Lung (tissue), 12 donors: ENCODE results near the gene FTCDNL1. TPM values are rescaled to one million over a fixed set of nuclear protein-coding genes. Genes with fewer than 3 reads are reported as not detected.

ENCODE experiments used
- ATAC-seq: fragments of 200-7000 bp; cut with Tn5 transposase; one replicate; pipeline ENCODE4 v1.9.1; 2020; ENCODE audit warnings: moderate number of reproducible peaks; ENCODE audit not compliant: insufficient read depth, low FRiP score
- DNase-seq, 3 donors: peaks; one replicate each; pipeline ENCODE4 v3.0.0-alpha.2; 2013 to 2017
- H3K27ac ChIP-seq, 2 donors: one replicate each; pipeline ENCODE4 v1.5.1; 2013; ENCODE audit warnings: mild to moderate bottlenecking in 2 of 2, moderate library complexity in 2 of 2, control low read depth in 1 of 2, inconsistent platforms in 1 of 2, low read depth in 1 of 2, low read length in 1 of 2
- H3K27me3 ChIP-seq, 3 donors: one replicate each; pipeline ENCODE4 v1.5.1; 2013; ENCODE audit warnings: low read length in 2 of 3; ENCODE audit not compliant: control insufficient read depth in 3 of 3, insufficient read depth in 3 of 3
- H3K36me3 ChIP-seq, 4 donors: one replicate each; pipeline ENCODE4 v1.5.1; 2013; ENCODE audit warnings: low read length in 4 of 4, mild to moderate bottlenecking in 1 of 4, moderate library complexity in 1 of 4; ENCODE audit not compliant: control insufficient read depth in 4 of 4, insufficient read depth in 4 of 4
- H3K4me1 ChIP-seq, 5 donors: one replicate each; pipeline ENCODE4 v1.5.1; 2013; ENCODE audit warnings: low read length in 5 of 5, mild to moderate bottlenecking in 2 of 5, moderate library complexity in 1 of 5; ENCODE audit not compliant: control insufficient read depth in 5 of 5, insufficient read depth in 5 of 5
- H3K4me3 ChIP-seq: one replicate; pipeline ENCODE4 v1.5.1; 2013; ENCODE audit warnings: mild to moderate bottlenecking, control low read depth, moderate library complexity
- H3K9ac ChIP-seq, 2 donors: one replicate each; pipeline ENCODE4 v1.5.1; 2013; ENCODE audit warnings: low read length in 2 of 2, control low read depth in 1 of 2; ENCODE audit not compliant: insufficient read depth in 1 of 2
- H3K9me3 ChIP-seq, 4 donors: one replicate each; pipeline ENCODE4 v1.5.1; 2013; ENCODE audit warnings: low read length in 3 of 4, mild to moderate bottlenecking in 1 of 4, moderate library complexity in 1 of 4; ENCODE audit not compliant: control insufficient read depth in 4 of 4, insufficient read depth in 3 of 4
- CTCF ChIP-seq: IDR thresholded peaks from 2 replicates; pipeline ENCODE4 v1.5.1; 2012; ENCODE audit warnings: mild to moderate bottlenecking; ENCODE audit errors: control extremely low read depth, extremely low read depth
- WGBS, 2 donors: extraction: QIAGEN DNeasy Blood & Tissue Kit; methylation state at CpG; one replicate each; pipeline ENCODE4 v1.1.7; 2013; 5-methylcytosine and 5-hydroxymethylcytosine counted together
- polyA plus RNA-seq, 2 donors: library from polyadenylated mRNA; stranded (reverse); fragments of 200-250 nt; gene quantifications; one replicate each; pipeline ENCODE4 v1.2.1, GENCODE V29; 2013
- total RNA-seq, 2 donors: library from RNA; depleted of rRNA in 1 of 2; stranded (reverse); fragments of >200 nt in 1 of 2; gene quantifications; one replicate each; pipeline ENCODE4 v1.2.1, GENCODE V29; 2014 to 2021
- donor health status: control.
- donor health status: control.
- donor health status: Bipolar disorder and iron deficiency.
- donor health status: healthy.
- donor health status: DM: yes; HTN: yes; CAD: no.

FTCDNL1 gene
- total and polyA plus RNA-seq, 4 donors: 1.3 to 2.8 (median 1.8) TPM

DNA sequence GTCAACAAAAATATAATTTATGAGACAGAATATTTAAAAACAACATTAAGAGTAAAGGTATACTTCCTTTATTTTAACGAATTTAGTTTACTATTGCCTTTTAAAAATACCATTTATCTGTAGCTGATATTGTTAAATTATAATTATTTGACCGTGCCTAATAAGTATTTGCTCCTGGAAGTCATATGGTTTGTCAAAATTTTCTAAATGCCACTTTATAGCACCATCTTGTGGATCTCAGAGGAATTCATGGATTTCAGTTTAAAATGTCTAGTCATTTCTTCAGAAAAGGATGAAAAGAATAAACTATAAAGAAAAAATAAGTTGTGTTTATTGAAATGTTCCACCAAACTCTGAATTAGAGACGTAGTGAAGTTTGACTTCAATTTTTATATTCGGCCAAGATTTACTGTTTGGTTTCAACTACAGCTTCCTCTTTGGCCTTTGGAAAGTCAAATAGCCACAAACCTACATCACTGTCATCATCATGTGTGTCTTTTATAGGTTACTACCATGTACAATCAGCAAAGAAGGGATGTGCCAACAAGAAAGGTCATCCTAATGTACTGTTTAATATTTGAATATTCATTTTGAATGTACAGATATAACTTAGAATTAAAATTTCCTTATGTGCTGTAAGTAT lies 10.3 kb upstream of the FTCDNL1 start:
- no peaks in the 10 kb centered on the region for H3K9me3 ChIP-seq
- no peaks in the 10 kb centered on the region for H3K36me3 ChIP-seq
- H3K4me1 ChIP-seq: no peaks in the 10 kb centered on the region
- DNase-seq: peak in 2 of 3 donors; percentile 43 to 64
- H3K9ac ChIP-seq: no peak overlapping the region
- WGBS, 2 donors: 4 to 8% methylated on average over 4 of the region's 4 CpGs
- no peak overlapping the region for H3K27ac ChIP-seq
- peak; percentile 34 for ATAC-seq
- H3K4me3 ChIP-seq: no peak overlapping the region
- H3K27me3 ChIP-seq: peaks cover 0 to 27% (median 21%) of the 10 kb centered on the region in 3 donors
- TF ChIP-seq CTCF: peak; percentile 16

- WGBS, 2 donors: 49 to 55% methylated on average over 4 of the region's 4 CpGs
- TF ChIP-seq CTCF: no peak
- H3K27ac ChIP-seq: no peak overlapping the region
- no peak overlapping the region for H3K4me3 ChIP-seq
- no peaks in the 10 kb centered on the region for H3K9me3 ChIP-seq
- peaks cover 0 to 10% (median 0%) of the 10 kb centered on the region in 5 donors for H3K4me1 ChIP-seq
- no peaks in the 10 kb centered on the region for H3K36me3 ChIP-seq
- H3K9ac ChIP-seq: no peak overlapping the region
- DNase-seq: no peak
- ATAC-seq: no peak
- peaks cover 0 to 36% (median 25%) of the 10 kb centered on the region in 3 donors for H3K27me3 ChIP-seq
Measured at GRCh38 chr2:199855812-199856211, 4.8 kb upstream of the FTCDNL1 start.

- ATAC-seq (no peak), DNase-seq (peak; percentile 19 to 64 (median 61))
- Histone ChIP-seq H3K9ac (no peak overlapping the region), H3K27ac (no peak overlapping the region), H3K27me3 (peaks cover 0 to 48% (median 40%) of the 10 kb centered on the region in 3 donors), H3K4me1 (peaks cover 0 to 16% (median 0%) of the 10 kb centered on the region in 5 donors), H3K4me3 (no peak overlapping the region), H3K36me3 (no peaks in the 10 kb centered on the region), H3K9me3 (no peaks in the 10 kb centered on the region)
- TF ChIP-seq CTCF: no peak
- 74 to 76% methylated on average over 2 of the region's 2 CpGs for WGBS, 2 donors
Measured at GRCh38 chr2:199851883-199852282, 891 bp upstream of the FTCDNL1 start.

GRCh38 chr2:199851501-199851810 lies 464 bp upstream of the FTCDNL1 start:
- H3K4me3 ChIP-seq: no peak overlapping the region
- H3K4me1 ChIP-seq: peaks cover 0 to 16% (median 0%) of the 10 kb centered on the region in 5 donors
- 19 to 29% methylated on average over 8 of the region's 8 CpGs for WGBS, 2 donors
- peaks cover 0 to 47% (median 37%) of the 10 kb centered on the region in 3 donors for H3K27me3 ChIP-seq
- DNase-seq (no peak), ATAC-seq (no peak)
- H3K27ac ChIP-seq: peak overlapping the region in 1 of 2 donors; percentile 7
- no peaks in the 10 kb centered on the region for H3K36me3 ChIP-seq
- no peaks in the 10 kb centered on the region for H3K9me3 ChIP-seq
- no peak overlapping the region for H3K9ac ChIP-seq
- no peak for TF ChIP-seq CTCF
